ENCODE data around the gene DUXA.

DNA sequence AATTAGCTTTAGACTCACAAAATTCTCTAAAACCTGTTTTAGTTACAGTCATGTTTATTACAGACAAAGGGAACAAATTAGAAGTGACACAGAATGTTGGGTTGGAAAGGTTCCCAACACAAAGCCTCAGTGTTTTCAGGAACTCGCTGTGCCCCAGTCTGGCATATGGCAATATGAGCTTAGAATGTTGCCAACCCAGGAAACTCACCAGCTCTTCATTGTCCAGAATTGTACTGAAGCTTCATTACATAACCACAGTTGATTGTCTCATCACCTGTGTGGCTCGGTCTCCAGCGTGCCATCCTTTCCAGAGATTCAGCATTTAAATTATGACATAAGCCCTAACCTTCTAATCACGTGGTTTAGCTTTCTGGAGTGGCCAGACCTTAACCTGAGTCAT lies 43.1 kb upstream of the DUXA start:
- TF ChIP-seq, protein P1, sequence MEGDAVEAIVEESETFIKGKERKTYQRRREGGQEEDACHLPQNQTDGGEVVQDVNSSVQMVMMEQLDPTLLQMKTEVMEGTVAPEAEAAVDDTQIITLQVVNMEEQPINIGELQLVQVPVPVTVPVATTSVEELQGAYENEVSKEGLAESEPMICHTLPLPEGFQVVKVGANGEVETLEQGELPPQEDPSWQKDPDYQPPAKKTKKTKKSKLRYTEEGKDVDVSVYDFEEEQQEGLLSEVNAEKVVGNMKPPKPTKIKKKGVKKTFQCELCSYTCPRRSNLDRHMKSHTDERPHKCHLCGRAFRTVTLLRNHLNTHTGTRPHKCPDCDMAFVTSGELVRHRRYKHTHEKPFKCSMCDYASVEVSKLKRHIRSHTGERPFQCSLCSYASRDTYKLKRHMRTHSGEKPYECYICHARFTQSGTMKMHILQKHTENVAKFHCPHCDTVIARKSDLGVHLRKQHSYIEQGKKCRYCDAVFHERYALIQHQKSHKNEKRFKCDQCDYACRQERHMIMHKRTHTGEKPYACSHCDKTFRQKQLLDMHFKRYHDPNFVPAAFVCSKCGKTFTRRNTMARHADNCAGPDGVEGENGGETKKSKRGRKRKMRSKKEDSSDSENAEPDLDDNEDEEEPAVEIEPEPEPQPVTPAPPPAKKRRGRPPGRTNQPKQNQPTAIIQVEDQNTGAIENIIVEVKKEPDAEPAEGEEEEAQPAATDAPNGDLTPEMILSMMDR (IDR thresholded peaks at IDR 0.05; ENCODE audit: low read depth, low read length) = no peak
- TF ChIP-seq MYC (IDR thresholded peaks at IDR 0.05; ENCODE audit: low read depth, low read length) (no peak), POLR2A (IDR thresholded peaks at IDR 0.05; ENCODE audit: extremely low read depth, insufficient read length) (no peak)
- TF ChIP-seq, protein P2, sequence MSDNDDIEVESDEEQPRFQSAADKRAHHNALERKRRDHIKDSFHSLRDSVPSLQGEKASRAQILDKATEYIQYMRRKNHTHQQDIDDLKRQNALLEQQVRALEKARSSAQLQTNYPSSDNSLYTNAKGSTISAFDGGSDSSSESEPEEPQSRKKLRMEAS (IDR thresholded peaks at IDR 0.05; ENCODE audit: low read depth, low read length) = no peak
